ENCODE measurements around the gene HP1BP3.

DNA sequence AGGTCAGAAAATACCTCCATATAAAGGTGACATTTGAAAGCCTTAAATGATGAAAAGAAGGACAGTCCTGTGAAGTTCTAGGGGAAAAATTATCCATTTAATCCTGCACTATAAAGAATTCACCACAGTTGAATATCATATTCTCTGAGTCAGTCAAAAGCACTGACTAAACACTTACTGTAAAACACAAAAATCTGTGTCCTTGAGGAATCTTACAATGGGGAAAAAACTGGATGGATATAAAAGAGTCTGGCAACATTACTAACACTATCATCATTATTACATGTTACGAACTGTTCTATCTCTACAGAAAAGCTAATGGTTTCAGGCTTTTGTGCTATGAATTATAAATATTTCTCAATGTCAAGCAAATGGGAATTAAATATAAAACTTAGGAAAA, 42.4 kb upstream of the HP1BP3 start:
- TF ChIP-seq EZH2phosphoT487 (IDR thresholded peaks at IDR 0.05; ENCODE audit: borderline replicate concordance, low read length) (no peak), CTCF (IDR thresholded peaks at IDR 0.05; ENCODE audit: low read depth, low read length, poor library complexity, severe bottlenecking) (no peak)

Measured in DOHH2 (cell line).